NCI-H446 treated with DMSO at 0.1 percent for 48 hours (cell line): Measurements from ENCODE around the gene COPZ1.
A peak's percentile ranks its signal among the peaks of the same experiment; 100 is the strongest.

ENCODE experiments used
- DNase-seq: peaks from one replicate; lab custom pipeline; 2025; lab: John Stamatoyannopoulos, UW

COPZ1 gene

DNA sequence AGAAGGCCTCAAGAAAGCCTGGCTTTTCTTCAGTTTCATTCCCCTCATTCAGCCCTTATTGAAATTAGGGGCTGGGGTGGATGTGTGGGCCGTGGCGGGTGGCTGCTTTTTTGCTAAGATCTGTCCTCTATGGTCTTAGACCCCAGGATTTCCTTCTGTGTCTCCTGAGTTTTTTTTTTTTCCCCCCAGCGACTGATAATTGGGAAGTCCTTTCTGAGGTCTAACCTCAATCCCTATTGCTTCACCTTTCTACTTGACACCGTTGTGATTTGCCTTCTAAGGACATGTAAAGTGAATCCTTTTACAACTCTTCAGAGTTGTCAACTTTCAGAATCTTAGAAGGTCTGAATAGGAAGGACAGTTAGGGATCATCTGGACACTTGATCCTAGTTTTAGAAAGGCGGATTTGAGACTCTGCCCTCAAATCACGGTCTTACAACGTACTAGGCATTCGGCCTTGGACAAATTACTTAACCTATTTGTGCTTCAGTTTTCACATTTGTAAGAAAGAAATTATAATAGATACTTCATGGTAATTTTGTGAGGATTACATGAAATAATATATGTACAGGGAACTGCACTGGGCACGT, 34.9 kb downstream of the COPZ1 start:
- DNase-seq, result no peak

DNA sequence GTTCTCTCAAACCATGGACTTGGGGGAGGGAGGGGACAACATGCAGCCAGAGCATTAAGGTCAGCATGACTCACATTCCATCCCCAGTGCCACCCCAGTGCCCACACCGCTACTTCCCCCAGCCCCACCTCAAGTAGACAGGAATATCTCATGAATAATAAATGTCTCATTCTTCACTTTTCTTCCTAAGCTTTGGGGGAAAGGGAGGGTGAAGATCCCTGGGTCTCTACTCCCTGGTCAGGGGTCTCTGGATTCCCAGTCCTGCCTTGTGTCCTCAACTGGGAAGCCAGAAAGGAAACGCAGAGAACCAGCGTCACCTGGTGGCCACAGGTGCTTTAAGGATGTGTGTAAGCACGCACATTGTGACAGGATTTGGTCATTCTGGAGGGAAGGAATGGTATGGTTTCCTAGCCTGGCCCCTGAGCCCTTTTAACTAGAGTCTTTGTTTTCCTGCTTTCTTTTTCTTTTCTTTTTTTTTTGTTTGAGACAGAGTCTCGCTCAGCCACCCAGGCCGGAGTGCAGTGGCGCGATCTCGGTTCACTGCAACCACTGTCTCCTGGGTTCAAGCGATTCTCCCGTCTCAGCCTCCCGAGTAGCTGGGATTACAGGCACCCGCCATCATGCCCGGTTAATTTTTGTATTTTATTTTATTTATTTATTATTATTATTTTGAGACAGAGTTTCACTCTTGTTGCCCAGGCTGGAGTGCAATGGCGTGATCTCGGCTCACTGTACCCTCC, 36.0 kb downstream of the COPZ1 start:
- DNase-seq, result no peak

- DNase-seq, result no peak
Measured at GRCh38 chr12:54363047-54363446, 38.1 kb downstream of the COPZ1 start.

- no peak for DNase-seq
Measured at GRCh38 chr12:54363618-54364017, 38.7 kb downstream of the COPZ1 start.

GRCh38 chr12:54364413-54364812, 39.5 kb downstream of the COPZ1 start, which contains the start of gene GPR84:
TSS of gene GPR84 (minus strand) at chr12:54364486. CDS start at chr12:54363851, 635 bp downstream.
- DNase-seq, result no peak

GRCh38 chr12:54368025-54368708, 43.2 kb downstream of the COPZ1 start:
- DNase-seq, result no peak

DNA sequence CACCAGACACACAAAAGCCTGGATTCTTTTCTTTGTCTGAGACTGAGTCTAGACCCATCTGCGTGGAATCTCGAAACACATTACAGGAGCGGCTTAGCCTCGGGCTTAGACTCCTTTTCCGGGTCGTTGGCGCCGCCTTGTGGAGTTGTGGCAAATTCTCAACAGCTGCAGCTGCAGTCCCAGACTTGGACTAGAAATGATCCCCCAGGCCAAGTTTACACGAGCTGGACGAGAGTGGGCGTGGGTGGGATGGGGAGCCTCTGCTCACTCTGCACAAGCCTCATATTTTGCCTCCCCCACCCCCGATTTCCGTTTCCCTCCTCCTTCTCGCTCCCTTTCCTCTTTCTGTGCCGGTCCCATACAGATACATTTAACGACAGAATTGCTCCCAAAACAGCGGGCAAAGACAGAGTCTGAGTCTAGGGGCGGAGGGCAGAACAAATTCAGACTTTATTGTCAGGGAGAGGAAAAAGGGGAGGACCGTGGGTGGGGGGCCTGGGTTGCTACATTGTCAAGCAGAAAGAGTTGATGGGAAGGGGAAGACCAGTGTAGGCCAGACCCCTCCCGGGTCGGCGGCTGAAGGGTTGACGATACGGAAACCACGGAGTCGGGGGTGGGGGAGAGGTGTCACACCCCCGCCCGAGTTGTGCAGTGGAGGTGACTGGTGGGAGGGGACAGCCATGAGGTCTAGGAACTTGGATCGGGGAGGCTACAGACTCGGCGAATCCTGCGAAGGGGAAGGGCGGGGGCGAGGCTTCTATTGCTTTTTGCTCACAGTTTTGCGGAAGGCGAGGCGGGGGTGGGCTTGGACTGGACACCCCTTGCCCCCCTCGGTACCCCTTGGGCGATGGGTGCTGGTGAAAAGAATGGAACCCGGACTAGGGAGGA, 44.0 kb downstream of the COPZ1 start:
- DNase-seq, result peak; percentile 47

DNA sequence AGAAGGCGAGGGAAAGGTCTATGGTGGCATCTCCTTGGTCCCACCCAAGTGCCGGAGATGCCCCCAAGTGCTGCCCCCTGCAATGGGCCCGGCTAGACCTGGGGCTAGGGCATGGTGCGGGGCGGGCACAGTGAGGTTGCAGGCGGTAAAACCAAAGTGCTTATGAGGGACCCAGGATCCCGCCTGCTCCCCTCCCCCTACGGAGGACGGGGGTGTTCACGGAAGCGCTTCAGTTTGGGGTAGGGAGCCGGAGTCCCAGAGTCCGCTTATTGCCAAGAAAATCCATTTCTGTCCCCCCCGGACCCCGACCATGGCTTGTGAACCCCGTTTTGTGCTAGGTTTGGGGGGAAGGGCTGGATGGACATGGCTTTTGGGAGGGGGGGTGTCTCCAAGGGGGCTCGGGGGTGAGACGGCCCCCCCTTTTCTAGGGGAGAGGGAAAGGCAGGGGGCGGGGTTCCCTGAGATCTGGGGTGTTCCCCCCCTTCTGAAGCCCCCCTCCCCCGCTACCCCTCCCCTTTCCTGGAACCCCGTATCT, 44.7 kb downstream of the COPZ1 start:
- no peak for DNase-seq

DNA sequence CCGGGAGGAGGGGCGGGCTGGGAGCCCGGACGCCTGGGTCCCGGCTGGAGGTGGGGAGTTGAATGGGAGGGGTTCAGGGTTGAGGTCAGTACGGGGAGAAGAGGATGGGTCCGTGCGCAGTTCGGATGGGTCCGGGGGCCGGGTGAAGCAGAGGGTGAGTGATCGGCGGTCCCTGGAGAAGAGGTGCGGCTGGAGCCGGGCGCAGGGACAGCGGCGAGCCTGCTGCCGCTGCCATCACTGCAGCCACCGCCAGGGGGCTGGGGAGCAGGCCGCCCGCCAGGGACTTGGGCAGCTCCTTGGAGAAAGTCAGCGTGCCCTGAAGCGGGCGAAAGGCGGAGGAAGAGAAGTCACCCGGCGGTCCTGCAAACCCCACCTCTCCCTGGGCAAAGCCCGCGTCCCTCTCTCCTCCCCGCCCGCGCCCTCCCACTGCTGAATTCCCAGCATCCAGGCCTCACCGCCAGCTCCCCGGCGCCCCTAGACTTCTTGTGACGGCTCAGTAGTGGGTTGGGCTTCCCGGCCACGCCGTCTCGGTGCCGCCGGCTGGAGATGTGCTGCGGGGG, 45.3 kb downstream of the COPZ1 start:
- no peak for DNase-seq

DNA sequence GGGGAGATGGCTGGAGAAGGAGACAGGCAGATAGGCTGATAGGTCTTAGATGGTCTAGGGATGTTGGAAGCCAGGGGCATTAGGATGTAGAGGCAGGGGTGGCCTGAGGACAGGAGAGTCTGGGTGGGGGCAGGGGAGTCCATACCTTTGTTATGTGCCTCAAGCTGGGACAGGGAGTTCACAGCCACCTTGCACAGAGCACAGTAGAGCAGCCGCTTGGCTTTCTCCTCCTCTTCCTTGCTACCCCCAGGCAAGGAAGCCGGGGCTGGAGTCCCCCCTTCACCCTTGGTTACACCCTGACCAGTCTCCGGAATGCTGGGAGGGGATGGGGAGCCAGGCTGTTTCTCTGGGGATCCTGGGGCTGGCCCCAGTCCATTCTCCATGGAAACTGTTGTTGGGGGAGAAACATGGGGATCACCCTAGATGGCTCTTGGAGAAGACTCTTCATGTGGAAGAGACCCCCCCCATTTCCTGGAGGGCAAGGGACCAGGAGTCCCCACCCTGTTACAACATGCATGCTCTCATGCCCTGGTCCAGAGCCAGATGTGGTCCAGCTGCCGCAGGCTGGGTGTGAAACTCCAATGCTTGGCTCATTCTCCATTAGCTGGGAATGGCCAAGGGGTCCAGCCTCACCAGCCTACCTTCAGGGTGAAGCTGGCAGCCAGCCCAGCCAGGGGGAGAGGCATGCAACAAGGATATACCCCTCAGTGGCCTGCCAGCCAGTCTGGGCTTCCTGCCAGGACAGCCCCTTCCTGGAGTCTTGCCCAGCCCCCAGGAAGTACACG, 46.6 kb downstream of the COPZ1 start:
- no peak for DNase-seq

GRCh38 chr12:54372113-54372806, 47.3 kb downstream of the COPZ1 start:
- no peak for DNase-seq

GRCh38 chr12:54373649-54374561, 49.0 kb downstream of the COPZ1 start:
- DNase-seq, result no peak

DNA sequence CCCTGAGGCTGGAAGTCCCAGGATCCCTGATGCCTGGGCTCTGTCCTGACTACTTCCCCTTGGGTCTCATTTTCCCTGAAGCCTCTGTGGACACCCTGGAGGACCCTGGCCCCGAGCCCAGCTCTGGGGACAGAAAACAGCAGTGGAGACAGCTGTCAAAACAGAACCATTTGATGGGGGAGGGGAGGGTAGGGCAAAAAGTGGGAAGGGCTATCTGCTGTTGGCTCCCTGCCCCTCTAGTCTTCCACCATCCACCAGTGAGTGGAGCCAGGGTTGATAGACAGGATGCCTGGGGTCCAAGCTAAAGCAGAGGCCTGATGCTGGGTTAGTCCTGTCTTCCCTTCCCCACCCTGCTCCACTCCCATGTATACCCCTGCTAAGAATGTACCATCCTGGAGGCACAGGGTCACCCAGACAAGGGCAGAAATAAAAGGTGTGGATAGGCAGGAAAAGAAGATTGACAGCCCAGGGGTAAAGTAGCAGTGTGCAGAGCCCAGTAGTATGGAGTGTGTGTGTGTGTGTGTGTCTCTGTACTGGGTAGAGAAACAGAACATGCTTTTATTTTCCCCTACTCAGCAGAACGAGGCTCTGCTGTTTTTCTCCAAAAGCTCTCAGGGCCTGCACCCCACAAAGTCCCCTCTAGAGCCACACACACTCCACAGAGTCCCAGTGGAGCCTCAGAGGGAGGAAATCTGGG, 49.8 kb downstream of the COPZ1 start:
- no peak for DNase-seq

DNA sequence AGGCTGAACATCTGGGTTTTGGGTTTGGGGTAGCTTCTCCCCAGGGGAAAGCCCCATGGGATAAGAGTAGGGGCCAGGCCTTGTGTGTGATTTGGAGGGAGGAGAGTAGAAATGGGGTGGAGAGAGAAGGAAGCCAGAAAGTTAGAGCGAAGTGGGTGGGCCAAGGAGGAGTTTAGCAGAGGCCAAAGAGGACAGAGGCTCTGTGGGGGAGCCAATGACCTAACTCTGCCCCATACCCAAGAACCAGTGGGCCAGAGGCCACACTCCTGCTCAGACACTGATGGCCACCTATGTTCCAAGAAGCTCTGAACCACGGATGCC, 50.3 kb downstream of the COPZ1 start:
- no peak for DNase-seq

DNA sequence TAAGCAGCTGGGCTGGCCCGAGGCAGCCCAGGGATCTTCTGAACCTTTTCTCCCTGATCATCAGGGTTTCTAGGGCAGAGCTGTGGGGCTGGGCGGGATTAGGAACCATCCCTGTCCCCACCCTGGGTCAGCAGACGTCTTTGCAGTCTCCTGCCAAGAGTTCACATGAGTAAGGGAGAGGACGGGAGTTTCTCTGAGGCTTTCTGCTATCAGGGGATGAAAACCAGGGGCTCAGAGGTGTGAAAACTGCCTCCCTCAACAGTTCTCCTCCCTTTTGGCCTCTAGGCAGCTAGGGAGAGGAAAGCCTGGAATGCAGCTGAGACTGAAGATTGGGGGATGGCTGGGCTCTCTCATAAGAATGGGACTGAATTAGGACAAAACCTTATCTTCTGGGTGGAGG, 51.7 kb downstream of the COPZ1 start:
- no peak for DNase-seq

GRCh38 chr12:54377007-54377406, 52.1 kb downstream of the COPZ1 start:
- no peak for DNase-seq

DNA sequence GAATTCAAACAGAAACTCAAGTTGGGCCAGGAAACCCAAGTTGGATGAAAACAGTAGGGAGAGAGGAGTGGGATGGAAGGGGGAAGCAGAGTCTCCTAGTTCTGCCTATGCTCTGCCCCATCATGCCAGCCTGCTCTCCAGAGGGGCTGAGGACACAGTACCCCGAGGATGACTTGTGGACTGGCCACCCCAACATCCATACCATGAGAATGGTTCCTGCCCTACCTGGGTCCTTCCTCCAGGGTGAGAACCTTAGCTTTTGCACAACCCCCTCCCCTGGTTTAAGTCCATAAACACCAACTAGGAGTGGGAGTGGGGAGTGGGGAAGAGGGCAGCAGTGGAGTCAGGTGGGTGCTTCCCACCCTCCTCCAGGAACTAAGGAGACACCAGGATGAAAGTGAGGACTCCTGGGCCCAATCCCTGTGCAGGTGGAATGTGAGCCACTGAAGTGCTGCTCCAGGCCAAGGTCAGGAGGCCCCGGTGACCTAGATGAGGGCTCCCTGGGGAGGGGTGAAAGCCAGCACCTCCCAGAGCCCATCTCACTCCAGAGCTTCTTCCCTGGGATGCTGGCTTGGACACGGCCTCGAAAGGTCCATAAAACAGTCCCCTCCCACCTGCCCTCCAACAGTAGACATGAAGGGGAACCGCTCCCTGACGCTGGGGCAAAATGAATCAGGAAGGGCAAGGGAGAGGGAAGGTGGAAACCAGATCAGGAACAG, 53.0 kb downstream of the COPZ1 start:
- no peak for DNase-seq

DNA sequence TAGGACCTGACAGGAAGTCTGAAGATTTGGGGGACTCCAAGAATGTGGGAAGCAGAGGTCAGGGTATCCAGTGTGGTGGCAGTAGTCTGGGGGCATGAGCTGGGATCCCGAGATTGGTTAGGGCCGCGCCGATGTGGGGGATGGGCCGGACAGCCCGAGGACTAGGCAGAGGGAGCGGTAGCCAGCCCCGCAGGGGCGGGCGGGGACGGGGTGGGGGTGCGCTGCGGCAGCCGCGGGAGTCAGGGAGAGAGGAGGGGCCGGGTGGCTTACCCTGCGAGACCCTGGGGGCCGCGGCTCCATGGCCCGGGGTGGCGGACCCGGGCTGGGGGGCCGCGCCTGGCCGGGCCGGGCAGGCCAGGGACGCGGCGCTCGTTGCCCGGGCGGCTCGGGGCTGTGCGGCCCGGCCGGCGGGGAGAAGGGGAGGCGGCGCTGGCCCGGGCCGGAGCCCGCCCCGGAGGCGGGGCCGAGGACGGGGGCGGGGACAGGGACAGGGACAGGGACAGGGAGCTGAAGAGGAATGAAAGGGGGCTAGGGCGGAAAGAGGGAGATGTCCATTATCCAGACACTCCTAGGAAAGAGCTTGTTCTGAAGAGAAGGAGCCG, 54.0 kb downstream of the COPZ1 start:
- no peak for DNase-seq
